Measurements from ENCODE around the gene SHLD3.

The SHLD3 gene

DNA sequence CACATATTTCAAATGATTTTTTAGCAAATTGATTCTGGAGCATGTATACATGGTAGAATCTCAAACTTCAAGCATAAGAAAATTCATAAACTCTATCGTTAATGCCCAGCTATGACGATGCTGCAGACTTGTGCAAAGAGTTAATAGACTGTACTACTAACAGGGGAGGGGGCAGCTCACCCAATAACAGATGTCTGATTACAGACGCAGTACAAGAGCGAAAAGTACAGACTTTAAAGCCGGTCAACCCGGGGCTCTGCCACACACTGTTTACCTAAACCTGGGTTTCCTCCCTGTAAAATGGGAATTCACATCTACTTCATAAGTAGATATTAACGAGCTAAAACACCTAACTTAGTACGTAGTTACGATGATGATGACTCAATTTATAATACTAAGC is 1.3 kb upstream of the SHLD3 start:
- no peak for TF ChIP-seq CTCF (IDR thresholded peaks at IDR 0.05; ENCODE audit: low read depth, low read length)
- DNase-seq (ENCODE audit: extremely low read depth, low read depth): no peak

GRCh38 chr5:65624025-65624570 is 729 bp upstream of the SHLD3 start, which contains the start of gene TRIM23:
TSS of gene TRIM23 (minus strand) at chr5:65624333. CDS start at chr5:65624274, 59 bp downstream.
- DNase-seq (ENCODE audit: extremely low read depth, low read depth): peak; percentile 78
- no peak; the same call in 1 of the 2 replicates for TF ChIP-seq CTCF (IDR thresholded peaks at IDR 0.05; ENCODE audit: low read depth, low read length)

- no peak for TF ChIP-seq CTCF (IDR thresholded peaks at IDR 0.05; ENCODE audit: low read depth, low read length)
- DNase-seq (ENCODE audit: extremely low read depth, low read depth): no peak
Measured at GRCh38 chr5:65625743-65626142, 916 bp downstream of the SHLD3 start.

GRCh38 chr5:65630981-65631380 is 6.2 kb downstream of the SHLD3 start:
- no peak for DNase-seq (ENCODE audit: extremely low read depth, low read depth)
- no peak for TF ChIP-seq CTCF (IDR thresholded peaks at IDR 0.05; ENCODE audit: low read depth, low read length)

DNA sequence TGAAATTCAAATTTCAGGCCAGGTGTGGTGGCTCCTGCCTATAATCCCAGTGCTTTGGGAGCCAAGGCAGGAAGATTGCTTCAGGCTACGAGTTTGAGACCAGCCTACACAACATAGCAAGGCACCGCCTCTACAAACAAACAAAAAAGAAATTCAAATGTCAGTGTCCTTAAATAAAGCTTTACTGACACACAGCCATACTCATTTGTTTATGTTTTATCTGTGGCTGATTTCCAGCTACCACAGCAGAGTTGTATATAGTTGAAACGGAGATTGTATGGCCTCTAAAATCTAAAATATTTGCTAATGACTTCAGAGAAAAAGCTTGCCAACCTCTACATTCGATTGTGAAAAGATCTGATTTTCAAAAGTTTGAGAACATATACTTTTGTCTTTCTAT is 15.4 kb downstream of the SHLD3 start:
- DNase-seq (ENCODE audit: extremely low read depth, low read depth): no peak

GRCh38 chr5:65646938-65647337 is 22.1 kb downstream of the SHLD3 start:
- no peak for TF ChIP-seq CTCF (IDR thresholded peaks at IDR 0.05; ENCODE audit: low read depth, low read length)
- no peak for DNase-seq (ENCODE audit: extremely low read depth, low read depth)

More for the DNA sequence above, 15.4 kb downstream of the SHLD3 start:
- TF ChIP-seq CTCF (IDR thresholded peaks at IDR 0.05; ENCODE audit: low read depth, low read length): no peak

DNA sequence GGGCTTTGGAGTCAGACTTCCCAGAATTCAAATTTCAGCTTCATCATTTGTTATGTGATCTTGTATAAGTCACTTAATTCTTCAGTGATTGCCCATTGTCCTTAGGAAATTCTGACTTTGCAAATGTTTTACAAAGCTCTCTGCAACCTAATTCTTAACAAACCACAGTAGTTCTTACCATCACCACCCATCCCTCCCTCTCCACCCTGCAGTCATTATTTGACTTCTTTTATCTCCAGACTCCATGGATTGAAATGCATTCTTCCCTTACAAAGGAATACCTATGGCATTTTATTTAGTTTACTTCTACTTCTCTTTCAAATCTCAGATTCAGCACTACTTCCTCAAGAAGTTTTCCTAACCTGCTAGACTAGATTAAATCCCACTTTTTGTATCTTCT is 23.1 kb downstream of the SHLD3 start:
- no peak for DNase-seq (ENCODE audit: extremely low read depth, low read depth)
- no peak for TF ChIP-seq CTCF (IDR thresholded peaks at IDR 0.05; ENCODE audit: low read depth, low read length)

All from AG09319 (cell line).